Duodenal mucosa (tissue), 2 donors: ENCODE results near the gene BHMT.
"Not testable (repeated sequence)": the region's sequence is repeated elsewhere in the genome, so short reads cannot be mapped to it uniquely, and the experiment has no call there.

Experiments
- H3K27ac ChIP-seq: one replicate; pipeline ENCODE4 v1.7.0; 2013; ENCODE audit warnings: low read depth, low read length
- H3K27me3 ChIP-seq, 2 donors: one replicate each; pipeline ENCODE4 v1.7.0; 2013; ENCODE audit warnings: low read length in 2 of 2, control low read depth in 1 of 2; ENCODE audit not compliant: insufficient read depth in 2 of 2, control insufficient read depth in 1 of 2
- H3K36me3 ChIP-seq, 2 donors: one replicate each; pipeline ENCODE4 v1.7.0; 2013; ENCODE audit warnings: low read length in 2 of 2, control low read depth in 1 of 2; ENCODE audit not compliant: insufficient read depth in 2 of 2, control insufficient read depth in 1 of 2
- H3K4me1 ChIP-seq, 2 donors: one replicate each; pipeline ENCODE4 v1.7.0; 2013; ENCODE audit warnings: low read length in 2 of 2, control low read depth in 1 of 2; ENCODE audit not compliant: insufficient read depth in 2 of 2, control insufficient read depth in 1 of 2
- H3K4me3 ChIP-seq, 2 donors: one replicate each; pipeline ENCODE4 v1.7.0; 2013; ENCODE audit warnings: low read length in 2 of 2, low read depth in 1 of 2
- H3K9ac ChIP-seq, 2 donors: one replicate each; pipeline ENCODE4 v1.7.0; 2013; ENCODE audit warnings: low read length in 2 of 2, low read depth in 1 of 2
- H3K9me3 ChIP-seq, 2 donors: one replicate each; pipeline ENCODE4 v1.7.0; 2013; ENCODE audit warnings: low read length in 2 of 2, control low read depth in 1 of 2; ENCODE audit not compliant: control insufficient read depth in 1 of 2

Gene BHMT

DNA sequence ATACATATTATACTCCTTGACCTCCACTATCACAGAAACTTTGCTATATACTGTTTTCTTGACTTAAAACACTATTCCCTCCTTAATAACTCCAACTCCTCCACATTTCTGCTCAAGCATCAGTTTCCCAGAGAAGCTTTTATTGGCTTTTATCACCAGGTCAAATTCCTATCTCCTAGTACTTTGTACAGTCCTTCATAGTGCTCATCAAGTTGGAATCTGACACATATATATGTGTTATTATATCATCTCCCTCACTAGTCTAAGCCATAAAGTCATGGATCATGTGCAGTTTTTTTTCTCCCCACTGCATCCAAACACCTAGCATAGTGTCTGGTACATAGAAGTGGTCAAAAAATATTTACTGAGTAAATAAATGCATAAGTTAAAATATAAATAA, 59.1 kb downstream of the BHMT start:
- Histone ChIP-seq H3K9me3 (no peaks in the 10 kb centered on the region), H3K4me3 (no peak overlapping the region), H3K27ac (no peak overlapping the region), H3K27me3 (no peaks in the 10 kb centered on the region), H3K9ac (no peak overlapping the region), H3K36me3 (no peaks in the 10 kb centered on the region), H3K4me1 (no peaks in the 10 kb centered on the region)

DNA sequence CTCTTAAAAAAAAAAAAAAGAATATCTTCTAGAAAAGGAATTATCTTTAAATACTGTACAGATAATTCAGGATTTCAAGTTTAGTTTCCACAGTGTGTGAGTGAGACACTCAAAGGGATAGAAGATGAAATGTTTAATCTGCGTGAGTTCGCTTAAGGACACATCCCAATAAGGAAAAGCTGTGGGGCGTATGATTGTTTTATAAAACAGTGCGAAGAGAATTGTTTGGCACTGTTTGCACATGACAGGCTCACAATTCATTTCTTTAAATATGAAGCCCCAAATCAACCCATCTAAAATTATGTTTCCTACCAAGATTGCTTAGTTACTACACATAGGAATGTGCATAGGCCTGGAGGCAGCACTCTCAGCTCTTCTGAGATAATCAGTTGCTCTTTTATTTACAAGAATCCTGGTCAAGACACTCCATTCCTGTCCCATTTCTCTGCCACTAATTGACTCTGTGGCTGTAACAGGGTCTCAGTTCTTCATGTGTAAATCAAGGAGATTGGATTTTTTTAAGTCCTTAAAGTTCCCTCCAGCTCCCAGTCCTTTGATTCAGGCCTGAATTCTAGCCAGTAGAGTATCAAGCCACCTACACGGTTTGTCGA, 60.1 kb downstream of the BHMT start:
- no peak overlapping the region for H3K4me3 ChIP-seq
- H3K27me3 ChIP-seq, result no peaks in the 10 kb centered on the region
- no peaks in the 10 kb centered on the region for H3K4me1 ChIP-seq
- H3K9me3 ChIP-seq, result no peaks in the 10 kb centered on the region
- no peak overlapping the region for H3K27ac ChIP-seq
- H3K36me3 ChIP-seq, result no peaks in the 10 kb centered on the region
- H3K9ac ChIP-seq, result no peak overlapping the region

DNA sequence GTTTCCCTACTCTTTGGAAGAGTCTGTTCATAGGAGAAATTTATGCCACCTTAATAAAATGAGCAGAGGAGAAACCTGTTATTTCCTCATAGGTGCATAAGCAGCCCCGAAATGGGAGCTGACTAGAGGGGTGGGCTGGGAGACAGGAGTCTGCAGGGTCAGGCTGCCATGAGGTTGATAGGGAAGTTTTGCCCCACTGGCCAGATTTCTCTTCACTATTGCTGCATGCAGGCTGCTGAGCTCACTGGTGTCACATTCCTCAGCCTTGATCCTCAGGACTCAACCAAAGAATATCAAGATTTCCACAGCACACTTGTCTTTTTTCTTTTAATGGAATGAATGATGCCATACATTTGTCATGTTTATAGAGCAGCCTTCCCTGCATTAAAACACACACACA, 60.7 kb downstream of the BHMT start:
- Histone ChIP-seq H3K27ac (no peak overlapping the region), H3K9me3 (no peaks in the 10 kb centered on the region), H3K36me3 (no peaks in the 10 kb centered on the region), H3K27me3 (no peaks in the 10 kb centered on the region), H3K4me3 (no peak overlapping the region), H3K4me1 (no peaks in the 10 kb centered on the region), H3K9ac (no peak overlapping the region)

DNA sequence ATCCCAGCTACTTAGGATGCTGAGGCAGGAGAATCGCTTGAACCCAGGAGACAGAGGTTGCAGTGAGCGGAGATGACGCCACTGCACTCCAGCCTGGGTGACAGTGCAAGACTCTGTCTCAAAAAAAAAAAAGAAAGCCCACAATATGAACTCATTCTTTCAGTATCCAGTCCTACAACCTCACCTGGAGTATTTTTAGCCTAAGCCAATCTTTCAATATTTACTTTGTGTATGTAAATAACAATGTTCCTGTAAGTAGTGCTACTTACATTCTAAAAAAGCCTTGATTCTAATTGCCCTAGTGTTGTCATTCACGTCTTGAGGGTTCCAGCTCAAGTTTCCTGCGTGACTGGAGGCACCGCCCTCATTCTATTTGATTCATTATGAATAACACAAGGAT, 62.0 kb downstream of the BHMT start:
- Histone ChIP-seq H3K9me3 (no peaks in the 10 kb centered on the region), H3K4me1 (no peaks in the 10 kb centered on the region), H3K4me3 (no peak overlapping the region), H3K27ac (no peak overlapping the region), H3K27me3 (no peaks in the 10 kb centered on the region), H3K9ac (no peak overlapping the region), H3K36me3 (no peaks in the 10 kb centered on the region)

DNA sequence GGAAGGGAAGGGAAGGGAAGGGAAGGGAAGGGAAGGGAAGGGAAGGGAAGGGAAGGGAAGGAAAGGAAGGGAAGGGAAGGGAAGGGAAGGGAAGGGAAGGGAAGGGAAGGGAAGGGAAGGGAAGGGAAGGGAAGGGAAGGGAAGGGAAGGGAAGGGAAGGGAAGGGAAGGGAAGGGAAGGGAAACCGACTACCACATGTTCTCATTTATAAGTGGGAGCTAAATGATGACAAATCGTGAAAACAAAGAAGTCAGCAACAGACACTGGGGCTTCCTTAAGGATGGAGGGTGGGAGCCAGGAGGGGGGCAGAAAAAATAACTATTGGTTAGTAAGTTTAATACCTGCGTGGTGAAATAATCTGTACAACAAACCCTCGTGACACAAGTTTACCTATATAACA, 68.8 kb downstream of the BHMT start:
- not testable (repeated sequence) for H3K4me1 ChIP-seq, H3K27ac ChIP-seq, H3K9me3 ChIP-seq, H3K27me3 ChIP-seq, H3K36me3 ChIP-seq, H3K9ac ChIP-seq, H3K4me3 ChIP-seq

DNA sequence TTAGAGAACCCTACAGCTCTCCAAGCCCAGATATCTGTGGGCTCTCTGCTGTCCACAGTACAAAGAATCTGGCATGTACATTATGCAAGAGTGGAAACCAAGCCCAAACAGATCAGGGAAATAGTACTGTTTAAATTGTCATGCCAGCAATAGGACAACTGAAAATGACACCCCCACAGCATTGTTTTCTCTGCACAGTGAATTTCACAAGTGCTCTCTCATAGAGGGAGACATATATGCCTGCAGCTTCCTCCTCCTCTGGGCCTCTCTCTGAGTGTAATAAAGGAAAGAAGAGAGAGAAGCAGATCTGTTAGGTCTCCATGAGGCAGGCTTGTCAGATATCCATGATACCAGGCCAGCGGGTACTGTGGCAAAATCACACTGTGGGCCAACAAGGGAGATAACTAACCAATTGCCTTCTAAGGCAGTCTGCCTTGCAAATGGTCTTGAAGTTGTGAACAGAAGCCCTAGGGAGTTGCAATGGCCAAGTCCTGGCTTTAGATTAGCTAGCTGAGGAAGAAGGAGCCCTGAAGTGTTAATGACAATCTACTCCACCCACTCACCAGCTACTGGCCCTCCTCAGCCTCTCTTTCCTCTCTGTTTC, 69.9 kb downstream of the BHMT start:
- no peak overlapping the region for H3K9ac ChIP-seq
- no peak overlapping the region for H3K27ac ChIP-seq
- H3K36me3 ChIP-seq, result no peaks in the 10 kb centered on the region
- no peaks in the 10 kb centered on the region for H3K4me1 ChIP-seq
- no peak overlapping the region for H3K4me3 ChIP-seq
- no peaks in the 10 kb centered on the region for H3K27me3 ChIP-seq
- H3K9me3 ChIP-seq, result no peaks in the 10 kb centered on the region
